K562 (cell line): Measurements from ENCODE around the gene PLXDC1. TPM values are rescaled to one million over a fixed set of nuclear protein-coding genes. Genes with fewer than 3 reads are reported as not detected.

Experiments
- ATAC-seq: fragments of 200-7000 bp; cut with Tn5 transposase; 3 replicates; pipeline ENCODE4 v1.9.1; 2020; ENCODE audit warnings: moderate library complexity
- BruUV-seq: library from RNA; stranded (reverse); fragments of 400-500 nt; replicated peaks from 2 replicates; lab custom pipeline; 2021; lab: Mats Ljungman, UMichigan
- CTCF ChIA-PET: fragments of 300-600 bp; formaldehyde crosslinking; extraction: SDS; loops from one replicate; lab custom pipeline; 2021; ENCODE audit warnings: low intra/inter-chr PET ratio; lab: Yijun Ruan, JAX
- POLR2A ChIA-PET: fragments of 300-600, 350-650 bp; sonication (Branson Sonifier 250); formaldehyde crosslinking; extraction: SDS; loops from one replicate; lab custom pipeline; 2021; ENCODE audit warnings: antibody characterized with exemption, inconsistent platforms; lab: Yijun Ruan, JAX
- DNase-seq, 4 experiments: peaks; one replicate each; pipeline versions ENCODE4 v3.0.0 to v3.0.0-alpha.2; 2011 to 2018; ENCODE audit warnings: low spot score in 3 of 4, mixed read lengths in 3 of 4; ENCODE audit errors: extremely low read depth in 1 of 4
- FAIRE-seq: peaks from 2 replicates; lab custom pipeline; 2011; peaks lifted over from hg19 to GRCh38; lab: Jason Lieb, UNC
- H2AFZ ChIP-seq: 2 replicates; pipeline ENCODE4 v1.6.0; 2011; ENCODE audit warnings: low read depth, low read length, control low read depth, inconsistent platforms
- H3K27ac ChIP-seq: fragments of 200-600 bp; 3 replicates; pipeline ENCODE4 v1.8.0; 2011; ENCODE audit warnings: low read depth, mild to moderate bottlenecking, control low read depth, inconsistent platforms, low read length, moderate library complexity, mixed read lengths; ENCODE audit errors: extremely low read depth
- H3K27me3 ChIP-seq, 2 experiments: fragments of 300-600 bp in 1 of 2; 2 replicates in 1 of 2; 3 replicates in 1 of 2; pipeline versions ENCODE4 v1.6.0 to v1.8.0; 2011; ENCODE audit warnings: inconsistent platforms in 2 of 2, low read length in 2 of 2, mild to moderate bottlenecking in 1 of 2, mixed read lengths in 1 of 2, moderate library complexity in 1 of 2; ENCODE audit not compliant: control insufficient read depth in 2 of 2, insufficient read depth in 2 of 2
- H3K36me3 ChIP-seq: fragments of 300-600 bp; 3 replicates; pipeline ENCODE4 v1.8.0; 2011; ENCODE audit warnings: mild to moderate bottlenecking, low read length, inconsistent platforms; ENCODE audit not compliant: control insufficient read depth, insufficient read depth
- H3K4me1 ChIP-seq, 2 experiments: fragments of 200-600 bp in 1 of 2; replicated peaks in 1 of 2; 2 replicates in 1 of 2; 3 replicates in 1 of 2; pipeline versions ENCODE4 v1.5.1 to v1.8.0; 2011; ENCODE audit warnings: inconsistent platforms in 2 of 2, low read length in 2 of 2, mild to moderate bottlenecking in 1 of 2, mixed read lengths in 1 of 2, moderate library complexity in 1 of 2; ENCODE audit not compliant: control insufficient read depth in 2 of 2, insufficient read depth in 2 of 2
- H3K4me2 ChIP-seq: 2 replicates; pipeline ENCODE4 v1.6.1; 2011; ENCODE audit warnings: low read length, control low read depth, inconsistent platforms, mixed read lengths; ENCODE audit not compliant: insufficient read depth
- H3K4me3 ChIP-seq: fragments of 200-600 bp; sonication (generic), shearing (Covaris generic); 2 replicates; pipeline ENCODE4 v1.5.1; 2016; ENCODE audit warnings: control low read depth, inconsistent platforms
- H3K79me2 ChIP-seq: fragments of 200-600 bp; 3 replicates; pipeline ENCODE4 v1.8.0; 2011; ENCODE audit warnings: low read length, inconsistent platforms; ENCODE audit not compliant: control insufficient read depth, insufficient read depth
- H3K9ac ChIP-seq, 2 experiments: 2 replicates each; pipeline versions ENCODE4 v1.6.0 to v1.6.1; 2011; ENCODE audit warnings: low read depth in 2 of 2, low read length in 2 of 2, control low read depth in 1 of 2, inconsistent platforms in 1 of 2, mild to moderate bottlenecking in 1 of 2, mixed read lengths in 1 of 2; ENCODE audit not compliant: insufficient read depth in 1 of 2
- H3K9me1 ChIP-seq: one replicate; pipeline ENCODE4 v1.6.0; 2011; ENCODE audit warnings: inconsistent platforms, mild to moderate bottlenecking, low read length, moderate library complexity; ENCODE audit not compliant: control insufficient read depth, insufficient read depth
- H3K9me3 ChIP-seq: replicated peaks from 2 replicates; pipeline ENCODE4 v1.5.1; 2011; ENCODE audit warnings: low read depth, low read length, inconsistent platforms; ENCODE audit not compliant: control insufficient read depth, insufficient read depth
- H4K20me1 ChIP-seq: replicated peaks from 2 replicates; pipeline ENCODE4 v1.6.1; 2011; ENCODE audit warnings: low read length, inconsistent platforms, mixed read lengths; ENCODE audit not compliant: control insufficient read depth, insufficient read depth
- HNRNPLL ChIP-seq: fragments of 200-400 bp; formaldehyde crosslinking; IDR thresholded peaks from 2 replicates; pipeline ENCODE4 v1.6.1; 2017; ENCODE audit warnings: low read length, low read depth, mild to moderate bottlenecking; ENCODE audit not compliant: poor library complexity, severe bottlenecking
- KLF1 ChIP-seq: fragments of 450-650 bp; IDR thresholded peaks from 2 replicates; pipeline ENCODE4 v1.6.1; 2016; ENCODE audit warnings: missing genetic modification characterization, missing compliant biosample characterization
- MCM5 ChIP-seq: fragments of 450-650 bp; IDR thresholded peaks from 2 replicates; pipeline ENCODE4 v1.6.1; 2016; ENCODE audit warnings: low read depth
- NR2C1 ChIP-seq, 2 experiments: fragments of 450-650 bp; IDR thresholded peaks; 2 replicates each; pipeline ENCODE4 v1.6.1; 2017; ENCODE audit warnings: mild to moderate bottlenecking in 2 of 2, antibody characterized with exemption in 1 of 2, inconsistent platforms in 1 of 2, missing compliant biosample characterization in 1 of 2, missing genetic modification characterization in 1 of 2
- PHB2 ChIP-seq: fragments of 450-650 bp; IDR thresholded peaks from 2 replicates; pipeline ENCODE4 v1.6.1; 2017; ENCODE audit warnings: low read depth
- RHOXF2B ChIP-seq: fragments of 250-450 bp; sonication (Bioruptor Pico); conservative IDR thresholded peaks from 2 replicates; pipeline ENCODE4 v1.5.1; 2021
- SMAD1 ChIP-seq: fragments of 150-350 bp; IDR thresholded peaks from 2 replicates; pipeline ENCODE4 v1.6.1; 2014; ENCODE audit warnings: low read length, low read depth; ENCODE audit not compliant: partially characterized antibody
- ZBED1 ChIP-seq: IDR thresholded peaks from 2 replicates; pipeline ENCODE4 v1.6.1; 2014
- ZNF12 ChIP-seq: sonication (generic); formaldehyde crosslinking; IDR thresholded peaks from 2 replicates; pipeline ENCODE4 v1.4.0; 2020; ENCODE audit warnings: mild to moderate bottlenecking, missing genetic modification reagents
- ZNF165 ChIP-seq: fragments of 250-450 bp; sonication (Bioruptor Pico); IDR thresholded peaks from 2 replicates; pipeline ENCODE4 v1.4.0; 2020; ENCODE audit warnings: borderline replicate concordance
- ZNF57 ChIP-seq: fragments of 450-650 bp; formaldehyde crosslinking; IDR thresholded peaks from 2 replicates; pipeline ENCODE4 v1.4.0; 2020; ENCODE audit warnings: mild to moderate bottlenecking, moderate library complexity
- WGBS: fragments of 100-300 bp; shearing (Covaris generic); methylation state at CpG from one replicate; pipeline ENCODE4 v1.1.6; 2016; ENCODE audit warnings: low coverage, mixed read lengths; ENCODE audit not compliant: insufficient coverage; ENCODE audit errors: missing lambda C conversion rate; 5-methylcytosine and 5-hydroxymethylcytosine counted together
- in situ Hi-C: fragments of 300-500 bp; cut with MboI; formaldehyde crosslinking; loops from 4 replicates; pipeline ENCODE4 v1.15.0; 2018; ENCODE audit warnings: inconsistent platforms, mixed read lengths
- intact Hi-C: fragments of 100-400 bp; cut with micrococcal nuclease; formaldehyde crosslinking; loops from 2 replicates; pipeline ENCODE4 v1.14.2; 2022
- polyA plus RNA-seq, 8 experiments: library from polyadenylated mRNA; depleted of rRNA in 4 of 8; stranded (reverse) in 5 of 8; unstranded in 3 of 8; fragments of >200 nt; fragmentation: Nextera tagmentation in 2 of 8; fragmentation: Illumina TruSeq in 1 of 8; extraction: Ambion mirVana in 2 of 8; extraction: Trizol in 1 of 8; gene quantifications; 2 replicates each; pipeline versions ENCODE4 v1.2.1 to v1.2.3, GENCODE V29; 2011 to 2014; ENCODE audit warnings: inconsistent platforms in 1 of 8, missing spikeins in 1 of 8
- total RNA-seq, 7 experiments: library from RNA; depleted of rRNA in 6 of 7; stranded (reverse); fragments of >200 nt in 6 of 7; fragmentation: Illumina TruSeq in 2 of 7; extraction: Trizol in 2 of 7; gene quantifications; 2 replicates each; pipeline versions ENCODE4 v1.2.1 to v1.2.3, GENCODE V29; 2011 to 2021; ENCODE audit warnings: low replicate concordance in 1 of 7

The PLXDC1 gene
- total and polyA plus RNA-seq, 9 of the 15 experiments (the other 6 are each of a cell fraction or from before 2014, with no cell fraction given): not detected

GRCh38 chr17:39145143-39145542, 6.3 kb downstream of the PLXDC1 start:
- peaks cover 0 to 4% of the 10 kb centered on the region in 2 experiments; a peak in 1 of 5 replicates for H3K4me1 ChIP-seq
- no peaks in the 10 kb centered on the region for H4K20me1 ChIP-seq
- TF ChIP-seq ZNF12 (CRISPR knock-in tag): no peak
- TF ChIP-seq NR2C1 (IDR thresholded peaks at IDR 0.05): no peak
- no peak for TF ChIP-seq NR2C1 (tag; IDR thresholded peaks at IDR 0.05)
- TF ChIP-seq RHOXF2B (CRISPR knock-in tag): no peak
- no peak for TF ChIP-seq ZBED1
- no peak for TF ChIP-seq ZNF57 (CRISPR knock-in tag)
- TF ChIP-seq PHB2: no peak
- TF ChIP-seq HNRNPLL: no peak
- no peak for TF ChIP-seq SMAD1
- no peak for TF ChIP-seq ZNF165 (CRISPR knock-in tag)
- TF ChIP-seq MCM5: no peak
- TF ChIP-seq KLF1 (tag): no peak
- no peak for DNase-seq
- no peaks in the 10 kb centered on the region for H3K9me3 ChIP-seq
- no peak for ATAC-seq
- H3K4me3 ChIP-seq: no peak overlapping the region
- H3K9ac ChIP-seq: peak overlapping the region in 1 of 2 experiments; percentile 19; a peak in 1 of 4 replicates
- H3K9me1 ChIP-seq: no peaks in the 10 kb centered on the region
- peaks cover 6 to 51% of the 10 kb centered on the region in 2 experiments; a peak in 4 of 5 replicates for H3K27me3 ChIP-seq
- intact Hi-C loops (no loop called here), in situ Hi-C loops (loop anchor here (5.0 kb wide), 1 partner anchor 158 kb away; no protein-coding TSS in a partner anchor)
- WGBS: 0% methylated on average over 3 of the region's 3 CpGs
- no peaks in the 10 kb centered on the region for H3K79me2 ChIP-seq
- ChIA-PET POLR2A (interaction anchor here (0.7 kb wide), 2 partner anchors 158 to 328 kb away, joined by 3 read pairs; no protein-coding TSS in a partner anchor), CTCF (no interaction called here)
- no peak for FAIRE-seq
- no TSS peak for BruUV-seq
- H3K36me3 ChIP-seq: no peaks in the 10 kb centered on the region
- no peak overlapping the region for H2AFZ ChIP-seq
- no peak overlapping the region for H3K27ac ChIP-seq
- no peak overlapping the region for H3K4me2 ChIP-seq
